MM.1S (cell line): Measurements from ENCODE around the gene NXT1.

Experiments used
- CTCF ChIP-seq: fragments of 300-600 bp; sonication (generic); IDR thresholded peaks from 2 replicates; pipeline ENCODE4 v1.5.1; 2016; ENCODE audit warnings: antibody characterized with exemption, low read length, mixed read lengths
- EZH2 ChIP-seq: fragments of 300-600 bp; sonication (generic); optimal IDR thresholded peaks from 2 replicates; pipeline ENCODE3; 2017; ENCODE audit warnings: low read depth, mild to moderate bottlenecking, antibody characterized with exemption, low read length, mixed read lengths

GRCh38 chr20:23347791-23348190, 2.8 kb upstream of the NXT1 start:
- no peak for TF ChIP-seq CTCF
- TF ChIP-seq EZH2 = no peak
